AG10803 (cell line): Measurements from ENCODE around the gene MEF2A.
A peak's percentile ranks its signal among the peaks of the same experiment; 100 is the strongest.

Experiments
- DNase-seq: peaks from one replicate; pipeline ENCODE4 v3.0.0; 2010; ENCODE audit warnings: low read depth
- H3K4me3 ChIP-seq: 2 replicates; pipeline ENCODE4 v1.5.1; 2011; ENCODE audit warnings: mild to moderate bottlenecking, low read length, control low read depth
- TF ChIP-seq, protein P1 (sequence below): conservative IDR thresholded peaks from 2 replicates; pipeline ENCODE4 v1.5.1; 2011; ENCODE audit warnings: mild to moderate bottlenecking, low read length, control low read depth, inconsistent platforms

The MEF2A gene

DNA sequence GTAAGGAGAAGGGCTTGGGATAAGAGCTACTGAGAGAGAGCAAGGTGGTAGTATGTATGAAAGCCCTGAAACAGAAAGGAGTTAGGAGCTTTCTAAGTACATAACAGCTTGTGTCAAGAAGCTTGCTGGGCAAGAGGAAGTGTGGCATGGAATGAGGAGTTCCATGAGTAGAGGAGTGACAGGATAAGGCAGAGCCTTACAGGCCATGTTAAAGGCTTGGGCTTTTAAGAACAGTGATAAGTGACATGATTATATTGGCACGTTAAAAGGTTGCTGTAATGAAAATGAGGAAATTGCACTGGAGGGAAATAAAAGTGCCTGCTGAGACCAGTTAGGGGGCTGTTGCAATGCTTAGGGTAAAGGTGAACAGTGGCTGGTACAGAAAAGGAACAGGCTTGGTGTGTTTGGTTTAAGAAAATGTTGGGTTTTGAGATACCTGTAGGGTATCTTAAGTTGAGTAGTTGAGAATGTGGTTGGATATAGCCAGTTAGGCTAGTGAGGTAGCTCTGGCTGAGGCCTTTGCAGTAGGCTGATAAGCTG is 49.0 kb downstream of the MEF2A start:
- no peak overlapping the region for H3K4me3 ChIP-seq
- DNase-seq, result no peak

DNA sequence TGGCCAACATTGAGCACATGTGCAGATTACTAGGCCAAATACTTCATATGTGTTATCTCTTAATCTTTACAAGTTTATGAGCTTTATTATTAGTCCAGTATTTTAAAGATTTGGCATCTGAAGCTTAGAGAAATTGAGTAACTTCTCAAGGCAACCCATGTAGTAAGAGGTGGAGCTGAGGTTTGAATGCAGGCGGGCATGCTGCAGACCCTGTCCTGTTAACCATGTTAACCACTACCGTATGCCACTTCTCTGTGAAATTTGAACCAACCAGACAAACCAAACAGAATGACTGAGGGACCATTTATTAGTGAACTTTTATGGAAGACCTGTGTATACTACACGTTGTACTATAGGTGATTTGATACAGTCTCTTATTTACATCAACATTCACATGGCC is 49.7 kb downstream of the MEF2A start:
- no peak overlapping the region for H3K4me3 ChIP-seq
- no peak for DNase-seq
- TF ChIP-seq, protein P1, sequence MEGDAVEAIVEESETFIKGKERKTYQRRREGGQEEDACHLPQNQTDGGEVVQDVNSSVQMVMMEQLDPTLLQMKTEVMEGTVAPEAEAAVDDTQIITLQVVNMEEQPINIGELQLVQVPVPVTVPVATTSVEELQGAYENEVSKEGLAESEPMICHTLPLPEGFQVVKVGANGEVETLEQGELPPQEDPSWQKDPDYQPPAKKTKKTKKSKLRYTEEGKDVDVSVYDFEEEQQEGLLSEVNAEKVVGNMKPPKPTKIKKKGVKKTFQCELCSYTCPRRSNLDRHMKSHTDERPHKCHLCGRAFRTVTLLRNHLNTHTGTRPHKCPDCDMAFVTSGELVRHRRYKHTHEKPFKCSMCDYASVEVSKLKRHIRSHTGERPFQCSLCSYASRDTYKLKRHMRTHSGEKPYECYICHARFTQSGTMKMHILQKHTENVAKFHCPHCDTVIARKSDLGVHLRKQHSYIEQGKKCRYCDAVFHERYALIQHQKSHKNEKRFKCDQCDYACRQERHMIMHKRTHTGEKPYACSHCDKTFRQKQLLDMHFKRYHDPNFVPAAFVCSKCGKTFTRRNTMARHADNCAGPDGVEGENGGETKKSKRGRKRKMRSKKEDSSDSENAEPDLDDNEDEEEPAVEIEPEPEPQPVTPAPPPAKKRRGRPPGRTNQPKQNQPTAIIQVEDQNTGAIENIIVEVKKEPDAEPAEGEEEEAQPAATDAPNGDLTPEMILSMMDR, result no peak

More for the DNA sequence above, 49.0 kb downstream of the MEF2A start:
- TF ChIP-seq, protein P1, result no peak

DNA sequence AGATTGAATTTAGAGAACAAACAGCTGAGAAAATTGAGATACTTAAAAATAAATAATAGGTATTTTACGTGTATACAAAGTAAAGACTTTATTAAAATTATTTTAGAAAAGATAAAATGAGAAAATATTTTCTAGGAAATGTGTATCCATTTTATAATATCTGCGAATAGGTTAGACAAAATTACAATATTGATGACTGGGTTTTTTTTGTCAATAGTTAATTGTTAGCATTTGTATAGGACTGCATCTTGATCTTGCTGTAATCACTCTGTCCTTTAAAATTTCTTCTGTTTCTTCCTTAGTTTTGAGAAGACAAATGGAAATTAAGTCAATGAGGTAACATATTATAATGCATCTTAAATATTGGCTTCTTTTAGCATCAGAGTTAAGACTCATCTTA is 50.3 kb downstream of the MEF2A start:
- no peak overlapping the region for H3K4me3 ChIP-seq
- TF ChIP-seq, protein P1, result no peak
- no peak for DNase-seq

DNA sequence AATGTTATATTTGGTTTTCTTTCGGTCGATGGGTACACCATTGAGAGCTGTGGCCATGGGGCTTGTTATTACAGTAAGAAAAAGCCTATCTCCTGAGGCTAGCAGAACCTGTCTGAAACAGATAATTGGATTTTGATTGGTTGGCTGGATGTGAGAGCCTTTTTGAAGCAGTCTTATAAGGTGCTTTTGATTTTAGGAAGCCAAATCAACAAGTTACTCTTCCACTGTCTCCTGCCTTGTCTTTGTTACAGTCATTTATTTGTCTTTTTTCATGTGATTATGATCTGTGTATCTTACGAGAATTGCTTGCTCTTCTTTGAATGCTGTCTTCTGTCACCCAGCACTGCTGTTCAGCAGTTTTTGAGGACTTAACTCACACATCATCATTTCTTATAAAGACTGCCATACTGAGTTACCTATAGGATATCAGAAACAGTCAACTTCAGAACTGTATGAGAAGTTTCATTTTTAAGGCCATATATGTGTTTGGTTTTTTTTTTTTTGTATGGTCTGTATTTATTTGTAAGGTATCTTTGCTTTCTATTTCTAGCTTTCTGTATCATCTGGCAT is 51.1 kb downstream of the MEF2A start:
- no peak overlapping the region for H3K4me3 ChIP-seq
- DNase-seq, result no peak
- TF ChIP-seq, protein P1, result no peak

DNA sequence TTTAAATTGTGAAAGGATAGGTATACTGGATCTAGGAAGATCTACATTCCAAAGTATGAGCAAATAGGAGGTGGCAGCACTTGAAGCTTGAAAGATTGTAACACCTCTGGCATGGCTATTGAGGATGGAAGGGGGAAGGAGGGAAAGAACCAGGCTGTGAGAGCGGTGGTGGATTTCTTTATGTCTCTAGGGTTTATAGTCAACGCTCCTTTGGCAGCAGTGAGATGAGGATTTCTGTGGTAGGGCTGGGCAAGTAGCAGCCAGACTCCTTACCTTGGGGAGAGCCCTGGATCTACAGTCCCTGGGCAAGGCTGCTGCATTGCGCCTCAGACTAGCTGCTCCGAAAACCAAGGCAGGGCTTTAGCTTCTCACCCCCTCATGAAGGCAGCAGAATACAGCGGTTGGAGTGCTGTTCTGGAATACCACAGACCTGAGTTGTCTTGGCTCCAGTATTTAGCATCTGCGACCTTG is 53.2 kb downstream of the MEF2A start:
- no peak overlapping the region for H3K4me3 ChIP-seq
- DNase-seq, result peak; percentile 49
- TF ChIP-seq, protein P1, result no peak

DNA sequence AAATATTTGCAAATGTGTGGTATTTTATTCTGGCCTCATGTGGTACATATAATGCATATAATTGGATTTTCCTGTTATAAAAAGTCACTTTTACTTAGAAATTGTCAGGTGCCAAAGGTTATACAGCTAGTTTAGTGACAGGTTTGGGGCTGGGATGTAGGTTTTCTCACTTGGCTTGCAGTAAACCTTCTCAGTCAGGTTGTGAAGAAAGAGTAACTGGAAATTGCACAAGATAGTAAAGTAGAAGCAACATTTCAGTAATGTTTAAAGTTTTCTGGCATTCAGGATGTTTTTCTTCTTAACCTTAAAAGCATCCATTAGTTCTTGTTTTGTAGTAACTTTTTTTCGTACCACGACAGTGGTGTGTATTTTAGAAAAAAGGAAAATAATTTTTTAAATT is 53.9 kb downstream of the MEF2A start:
- H3K4me3 ChIP-seq, result no peak overlapping the region
- peak; percentile 45 for DNase-seq
- TF ChIP-seq, protein P1, result no peak

DNA sequence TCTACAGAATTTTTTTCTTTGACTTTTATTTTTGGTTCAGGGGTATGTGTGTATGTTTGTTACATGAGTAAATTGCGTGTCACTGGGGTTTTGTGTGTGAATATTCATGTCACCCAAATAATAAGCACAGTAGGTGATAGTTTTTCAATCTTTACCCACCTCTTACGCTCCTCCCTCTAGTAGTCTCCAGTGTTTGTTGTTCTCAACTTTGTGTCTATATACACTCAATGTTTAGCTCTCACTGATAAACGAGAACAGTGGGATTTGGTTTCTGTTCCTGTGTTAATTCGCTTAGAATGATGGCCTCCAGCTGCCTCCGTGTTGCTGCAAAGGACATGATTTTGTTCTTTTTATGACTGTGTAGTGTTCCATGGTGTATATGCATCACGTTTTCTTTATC is 54.4 kb downstream of the MEF2A start:
- no peak overlapping the region for H3K4me3 ChIP-seq
- no peak for DNase-seq
- TF ChIP-seq, protein P1, result no peak
